ENCODE results near the gene MX2.

Gene MX2

DNA sequence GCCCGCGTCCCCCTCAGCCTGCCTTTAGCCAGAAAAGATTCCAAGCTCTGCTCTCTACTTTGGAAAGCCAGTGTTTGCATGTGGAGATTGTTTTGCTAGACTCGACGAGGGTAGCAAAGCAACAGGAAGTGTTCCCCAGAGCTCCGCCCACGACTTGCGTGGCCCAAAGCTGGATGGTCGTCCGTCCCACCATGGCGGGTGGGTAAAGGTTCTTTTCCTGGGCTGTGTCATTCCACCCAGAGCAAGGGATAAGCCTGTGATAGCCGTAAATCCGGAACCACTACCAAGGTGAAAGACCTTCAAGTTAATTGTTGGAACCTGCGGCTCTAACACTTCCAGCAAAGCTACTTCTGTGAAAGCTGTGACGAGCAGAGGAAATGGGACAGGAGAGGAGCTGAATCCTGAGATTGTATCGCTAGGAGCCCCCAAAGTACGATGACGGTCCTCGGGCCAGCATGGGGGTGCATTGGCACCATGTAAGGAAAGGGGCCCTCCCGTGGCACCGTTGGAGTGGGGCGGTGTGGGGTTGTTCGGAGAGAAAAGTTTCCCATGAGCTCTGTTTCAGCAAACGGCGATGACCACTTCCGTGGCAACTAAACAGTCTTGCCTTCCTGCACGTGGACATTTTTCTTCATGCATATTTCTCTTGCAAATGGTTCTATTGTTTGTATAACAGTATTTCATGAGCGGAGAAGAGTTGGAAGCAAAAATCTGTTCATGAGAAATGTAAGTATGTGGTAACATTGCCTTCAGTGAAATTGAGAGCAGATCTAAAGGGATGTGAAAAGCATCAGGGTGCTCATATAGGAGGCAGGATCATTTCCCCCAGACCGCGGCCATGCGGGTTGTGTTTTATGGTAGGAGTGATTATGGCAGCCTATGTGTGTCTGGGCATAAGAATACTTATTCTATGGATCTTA lies 8.4 kb downstream of the MX2 start:
- Histone ChIP-seq H3K4me2 (peak overlapping the region; percentile 94), H3K27ac (no peak overlapping the region), H3K4me3 (no peak overlapping the region), H3K9ac (no peak overlapping the region), H3K27me3 (no peaks in the 10 kb centered on the region), H4K20me1 (no peaks in the 10 kb centered on the region), H3K4me1 (peaks cover 51% of the 10 kb centered on the region), H3K36me3 (peaks cover 12% of the 10 kb centered on the region; the same call in 1 of the 2 replicates), H3K9me3 (no peaks in the 10 kb centered on the region)
- TF ChIP-seq Cebpa-rat (IDR thresholded peaks at IDR 0.05) = no peak

DNA sequence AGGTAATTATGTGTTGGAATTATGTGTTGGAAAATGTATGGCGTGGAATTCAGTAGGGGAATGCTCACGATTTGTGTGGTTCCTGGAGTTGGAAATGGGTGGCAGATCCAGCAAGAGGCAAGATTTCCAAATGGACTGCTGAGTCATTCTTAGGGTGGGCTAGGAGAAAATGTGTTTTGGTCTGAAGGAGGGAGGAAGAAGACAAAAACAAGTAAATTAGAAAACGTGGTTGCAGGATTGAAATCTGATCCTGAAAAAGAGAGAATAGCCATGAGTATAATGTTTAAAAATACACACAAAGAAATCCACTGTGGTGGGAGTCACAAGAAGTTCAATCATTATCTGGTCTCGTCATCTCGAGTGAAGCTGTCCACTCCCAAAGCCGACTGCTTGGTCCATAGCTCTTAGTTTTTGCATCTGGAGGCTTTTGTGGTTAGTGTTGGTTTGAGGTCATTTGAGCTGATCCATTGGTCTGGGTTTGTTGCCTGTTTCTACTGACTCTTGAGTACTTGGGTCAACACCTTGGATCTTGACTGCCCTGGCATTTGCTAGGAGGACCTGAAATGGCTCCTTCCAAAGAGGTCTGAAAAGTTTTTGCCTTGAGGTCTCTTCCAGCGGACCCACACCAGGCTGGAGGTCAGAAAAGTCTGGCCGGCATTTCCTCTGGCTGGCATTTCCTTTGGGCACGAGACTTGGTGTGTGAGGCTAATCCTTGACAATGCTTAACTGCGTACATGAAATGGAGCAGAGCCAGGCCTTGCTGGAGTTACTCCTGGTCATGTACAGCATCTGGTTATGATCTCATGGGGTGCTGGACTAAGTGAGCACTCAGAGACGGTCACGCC lies 9.2 kb downstream of the MX2 start:
- Histone ChIP-seq H4K20me1 (no peaks in the 10 kb centered on the region), H3K36me3 (peaks cover 7% of the 10 kb centered on the region; the same call in 1 of the 2 replicates), H3K4me3 (no peak overlapping the region), H3K27ac (no peak overlapping the region), H3K9ac (no peak overlapping the region), H3K4me1 (peaks cover 46% of the 10 kb centered on the region), H3K27me3 (no peaks in the 10 kb centered on the region), H3K9me3 (no peaks in the 10 kb centered on the region), H3K4me2 (no peak overlapping the region)
- TF ChIP-seq Cebpa-rat (IDR thresholded peaks at IDR 0.05) = no peak

DNA sequence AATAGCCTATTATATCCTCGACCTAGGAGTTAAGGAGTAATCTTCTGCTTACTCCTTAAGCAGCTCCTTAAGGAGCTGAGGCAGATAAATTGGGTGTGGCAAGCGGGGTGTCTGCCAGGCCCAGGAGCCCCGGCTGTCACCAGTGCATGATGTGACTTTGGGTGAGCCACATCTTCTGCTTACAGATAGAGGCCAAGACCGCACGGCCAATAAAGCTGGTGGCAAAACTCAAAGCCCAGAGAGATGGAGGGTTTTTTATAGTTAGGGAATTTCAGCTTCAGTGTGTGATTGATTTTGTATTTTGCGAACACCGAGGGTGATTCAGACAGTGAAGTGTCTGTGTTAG lies 9.8 kb downstream of the MX2 start:
- H3K4me2 ChIP-seq = no peak overlapping the region
- peaks cover 8% of the 10 kb centered on the region; the same call in 1 of the 2 replicates for H3K36me3 ChIP-seq
- peaks cover 40% of the 10 kb centered on the region for H3K4me1 ChIP-seq
- H3K9me3 ChIP-seq = no peaks in the 10 kb centered on the region
- H3K9ac ChIP-seq = no peak overlapping the region
- no peak for TF ChIP-seq Cebpa-rat (IDR thresholded peaks at IDR 0.05)
- no peaks in the 10 kb centered on the region for H4K20me1 ChIP-seq
- no peaks in the 10 kb centered on the region for H3K27me3 ChIP-seq
- H3K27ac ChIP-seq = no peak overlapping the region
- H3K4me3 ChIP-seq = no peak overlapping the region

DNA sequence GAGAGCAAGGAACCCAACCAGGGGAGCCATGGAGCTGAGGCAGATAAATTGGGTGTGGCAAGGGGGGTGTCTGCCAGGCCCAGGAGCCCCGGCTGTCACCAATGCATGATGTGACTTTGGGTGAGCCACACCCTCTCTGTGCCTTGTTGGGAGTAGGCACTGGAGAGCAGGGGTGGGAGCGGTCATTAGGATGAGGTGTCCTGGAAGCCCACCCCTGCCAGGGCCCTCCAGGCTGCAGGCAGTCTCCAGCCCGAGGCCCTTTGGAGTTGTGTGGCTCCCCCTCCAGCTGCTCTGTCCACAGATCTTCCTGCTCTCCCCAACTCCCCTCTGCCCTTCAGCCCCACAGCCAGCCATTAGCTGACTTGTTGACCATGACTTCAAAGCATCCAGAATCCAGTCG lies 11.4 kb downstream of the MX2 start:
- H3K9me3 ChIP-seq = no peaks in the 10 kb centered on the region
- no peaks in the 10 kb centered on the region for H4K20me1 ChIP-seq
- no peaks in the 10 kb centered on the region for H3K27me3 ChIP-seq
- TF ChIP-seq Cebpa-rat (IDR thresholded peaks at IDR 0.05) = no peak
- no peak overlapping the region for H3K27ac ChIP-seq
- peaks cover 24% of the 10 kb centered on the region; the same call in 1 of the 2 replicates for H3K36me3 ChIP-seq
- H3K4me3 ChIP-seq = no peak overlapping the region
- no peak overlapping the region for H3K4me2 ChIP-seq
- H3K4me1 ChIP-seq = peaks cover 25% of the 10 kb centered on the region
- no peak overlapping the region for H3K9ac ChIP-seq

DNA sequence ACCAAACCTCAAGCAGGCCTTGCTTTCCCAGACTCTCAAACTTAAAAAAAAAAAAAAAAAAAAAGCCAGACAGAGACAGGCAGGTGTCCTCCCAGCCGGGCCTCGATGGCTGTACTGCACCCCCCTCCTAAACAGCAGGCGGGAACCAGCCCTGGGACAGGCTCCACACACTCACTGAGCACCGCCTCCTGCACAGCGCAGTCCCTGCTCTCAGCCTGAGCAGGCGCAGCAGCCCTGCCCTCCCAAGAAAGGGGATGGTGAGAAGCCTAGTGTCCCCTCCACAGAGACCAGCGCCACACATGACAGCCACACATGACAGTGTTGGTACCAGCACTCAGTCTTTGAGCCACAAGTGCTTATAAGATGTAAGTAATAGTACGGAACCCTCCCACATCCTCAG lies 11.9 kb downstream of the MX2 start:
- peaks cover 27% of the 10 kb centered on the region; the same call in 1 of the 2 replicates for H3K36me3 ChIP-seq
- H3K4me3 ChIP-seq = no peak overlapping the region
- no peak overlapping the region for H3K27ac ChIP-seq
- H4K20me1 ChIP-seq = no peaks in the 10 kb centered on the region
- no peak overlapping the region for H3K4me2 ChIP-seq
- no peak for TF ChIP-seq Cebpa-rat (IDR thresholded peaks at IDR 0.05)
- no peak overlapping the region for H3K9ac ChIP-seq
- no peaks in the 10 kb centered on the region for H3K9me3 ChIP-seq
- H3K4me1 ChIP-seq = peaks cover 19% of the 10 kb centered on the region
- H3K27me3 ChIP-seq = no peaks in the 10 kb centered on the region

DNA sequence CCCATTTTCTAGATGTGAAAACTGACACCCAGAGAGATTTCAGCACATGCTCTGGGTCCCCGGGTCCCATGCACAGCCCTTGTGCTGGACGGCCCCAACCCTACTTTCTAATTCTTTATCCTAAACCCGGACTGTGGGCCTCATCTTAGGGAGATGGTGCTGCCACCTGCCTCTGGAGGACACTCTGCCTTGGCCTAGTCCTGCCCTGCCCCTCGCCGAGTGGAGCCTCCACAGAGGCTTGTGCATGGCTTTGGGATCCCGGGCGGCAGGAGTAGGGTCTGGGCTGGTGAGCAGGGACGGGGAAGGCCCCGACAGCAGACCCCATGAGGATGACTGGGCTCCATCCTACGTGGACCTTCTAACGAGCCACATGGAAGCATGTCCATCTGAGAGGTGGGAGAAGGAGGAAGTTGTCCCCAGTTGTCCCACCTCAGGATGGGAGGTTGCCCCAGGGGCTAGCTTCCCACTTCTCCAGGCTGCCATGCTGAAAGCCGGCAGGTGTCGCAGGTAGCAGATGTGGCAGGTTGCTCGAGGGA lies 12.4 kb downstream of the MX2 start:
- peaks cover 15% of the 10 kb centered on the region for H3K4me1 ChIP-seq
- no peak overlapping the region for H3K27ac ChIP-seq
- H3K36me3 ChIP-seq = peaks cover 32% of the 10 kb centered on the region; the same call in 1 of the 2 replicates
- H4K20me1 ChIP-seq = no peaks in the 10 kb centered on the region
- no peak overlapping the region for H3K9ac ChIP-seq
- H3K4me3 ChIP-seq = no peak overlapping the region
- H3K27me3 ChIP-seq = no peaks in the 10 kb centered on the region
- no peak overlapping the region for H3K4me2 ChIP-seq
- no peaks in the 10 kb centered on the region for H3K9me3 ChIP-seq
- TF ChIP-seq Cebpa-rat (IDR thresholded peaks at IDR 0.05) = no peak

DNA sequence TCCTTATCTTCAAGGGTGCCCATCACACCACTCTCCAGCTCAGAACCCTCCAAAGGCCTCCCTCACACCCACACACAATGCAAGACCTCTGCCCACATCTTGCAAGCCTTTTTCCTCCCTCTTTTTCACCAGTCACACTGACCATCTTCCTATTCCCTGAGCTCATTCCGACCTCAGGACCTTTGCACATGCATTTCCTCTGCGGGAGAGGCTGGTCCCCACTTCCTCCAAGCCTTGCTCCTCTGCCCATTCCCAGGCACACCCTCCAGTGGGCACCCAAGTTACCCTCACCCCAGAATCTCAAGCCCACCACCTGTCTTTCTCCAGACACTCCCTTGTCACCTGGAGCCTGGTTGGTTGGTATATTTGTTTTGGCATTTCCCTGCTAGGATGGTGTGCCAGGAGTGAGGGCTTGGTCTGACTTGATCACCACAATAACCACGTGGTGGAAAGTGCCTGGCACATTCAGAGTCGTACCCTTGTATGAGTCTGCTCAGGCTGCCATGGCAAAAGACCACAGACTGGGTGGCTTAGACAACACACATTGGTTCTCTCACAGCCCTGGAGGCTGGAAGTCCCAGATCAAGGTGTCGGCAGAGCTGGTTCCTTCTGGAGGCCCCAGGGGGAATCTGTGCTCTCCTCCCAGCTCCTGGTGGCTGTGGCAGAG lies 13.2 kb downstream of the MX2 start:
- no peaks in the 10 kb centered on the region for H4K20me1 ChIP-seq
- no peak overlapping the region for H3K27ac ChIP-seq
- H3K36me3 ChIP-seq = peaks cover 39% of the 10 kb centered on the region
- H3K4me2 ChIP-seq = no peak overlapping the region
- H3K4me3 ChIP-seq = no peak overlapping the region
- H3K4me1 ChIP-seq = peaks cover 7% of the 10 kb centered on the region
- H3K9me3 ChIP-seq = no peaks in the 10 kb centered on the region
- no peaks in the 10 kb centered on the region for H3K27me3 ChIP-seq
- no peak overlapping the region for H3K9ac ChIP-seq
- TF ChIP-seq Cebpa-rat (IDR thresholded peaks at IDR 0.05) = no peak

DNA sequence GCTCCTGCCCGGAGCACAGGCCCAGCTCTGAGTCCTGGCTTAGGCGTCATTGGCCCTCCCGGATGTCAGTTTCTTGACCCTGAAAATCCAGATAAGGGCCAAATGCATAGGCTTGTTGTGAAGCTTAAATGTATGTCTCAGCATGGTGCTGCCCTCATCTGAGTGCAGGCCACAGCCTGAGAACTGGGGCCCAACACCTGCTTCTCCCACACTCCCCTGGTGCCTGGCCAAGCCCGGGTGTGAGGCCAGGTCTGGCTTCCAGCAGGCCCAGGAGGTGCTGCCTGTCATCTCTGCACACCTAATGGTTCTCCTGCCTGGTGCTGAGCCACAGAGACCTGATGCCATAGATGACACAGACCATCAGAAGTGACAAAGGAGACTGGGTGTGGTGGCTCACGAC lies 14.0 kb downstream of the MX2 start:
- H3K9me3 ChIP-seq = no peaks in the 10 kb centered on the region
- no peak overlapping the region for H3K4me2 ChIP-seq
- H3K4me3 ChIP-seq = no peak overlapping the region
- TF ChIP-seq Cebpa-rat (IDR thresholded peaks at IDR 0.05) = no peak
- no peaks in the 10 kb centered on the region for H3K27me3 ChIP-seq
- no peak overlapping the region for H3K27ac ChIP-seq
- H3K36me3 ChIP-seq = peaks cover 48% of the 10 kb centered on the region
- no peaks in the 10 kb centered on the region for H4K20me1 ChIP-seq
- H3K9ac ChIP-seq = no peak overlapping the region
- H3K4me1 ChIP-seq = no peaks in the 10 kb centered on the region

GRCh38 chr21:41377715-41378114 lies 15.9 kb downstream of the MX2 start:
- no peak overlapping the region for H3K9ac ChIP-seq
- no peak overlapping the region for H3K4me3 ChIP-seq
- no peaks in the 10 kb centered on the region for H3K4me1 ChIP-seq
- H3K9me3 ChIP-seq = peaks cover 10% of the 10 kb centered on the region
- no peaks in the 10 kb centered on the region for H4K20me1 ChIP-seq
- H3K36me3 ChIP-seq = peaks cover 66% of the 10 kb centered on the region
- H3K27ac ChIP-seq = no peak overlapping the region
- no peaks in the 10 kb centered on the region for H3K27me3 ChIP-seq
- no peak for TF ChIP-seq Cebpa-rat (IDR thresholded peaks at IDR 0.05)
- H3K4me2 ChIP-seq = no peak overlapping the region
